Gastrocnemius medialis (tissue), 4 donors: ENCODE data around the gene EWSR1.

Experiments
- POLR2A ChIP-seq, 2 donors: fragments of 450-650 bp; IDR thresholded peaks; one replicate each; pipeline ENCODE4 v1.6.1; 2017; ENCODE audit warnings: antibody characterized with exemption in 2 of 2, mild to moderate bottlenecking in 2 of 2, moderate library complexity in 2 of 2
- TF ChIP-seq, protein P1 (sequence below), 5 experiments: fragments of 450-650 bp in 3 of 5; fragments of 200-600 bp in 2 of 5; sonication (generic) in 2 of 5; IDR thresholded peaks in 4 of 5; conservative IDR thresholded peaks in 1 of 5; 1 replicate in 4 of 5; 2 replicates in 1 of 5; pipeline ENCODE4 v1.5.1; 2016 to 2019; ENCODE audit warnings: antibody characterized with exemption in 5 of 5, mild to moderate bottlenecking in 3 of 5, moderate library complexity in 3 of 5

DNA sequence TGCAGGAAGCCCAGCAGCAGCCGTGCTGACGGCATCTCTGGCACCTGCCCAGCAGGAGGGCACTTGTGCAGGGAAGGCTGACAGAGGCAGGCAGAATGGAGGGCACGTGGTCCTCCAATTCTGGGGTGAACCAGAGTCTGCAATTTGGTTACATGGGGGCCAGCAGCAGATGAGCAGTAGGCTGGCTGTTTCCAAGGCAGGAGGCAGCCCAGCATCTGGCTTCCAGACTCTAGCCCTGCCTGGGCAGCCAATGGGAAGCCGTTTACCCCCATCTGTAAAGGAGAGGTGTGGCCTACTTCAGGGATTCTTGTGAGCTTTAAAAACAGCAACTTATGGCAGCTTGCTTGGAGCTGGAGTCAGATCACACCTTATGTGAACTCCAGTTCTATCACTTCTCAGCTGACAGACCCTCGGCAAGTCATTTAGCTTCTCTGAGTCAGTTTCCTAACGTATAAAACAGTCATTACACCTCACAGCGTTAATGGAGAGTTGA, 75.3 kb downstream of the EWSR1 start:
- TF ChIP-seq, protein P1, sequence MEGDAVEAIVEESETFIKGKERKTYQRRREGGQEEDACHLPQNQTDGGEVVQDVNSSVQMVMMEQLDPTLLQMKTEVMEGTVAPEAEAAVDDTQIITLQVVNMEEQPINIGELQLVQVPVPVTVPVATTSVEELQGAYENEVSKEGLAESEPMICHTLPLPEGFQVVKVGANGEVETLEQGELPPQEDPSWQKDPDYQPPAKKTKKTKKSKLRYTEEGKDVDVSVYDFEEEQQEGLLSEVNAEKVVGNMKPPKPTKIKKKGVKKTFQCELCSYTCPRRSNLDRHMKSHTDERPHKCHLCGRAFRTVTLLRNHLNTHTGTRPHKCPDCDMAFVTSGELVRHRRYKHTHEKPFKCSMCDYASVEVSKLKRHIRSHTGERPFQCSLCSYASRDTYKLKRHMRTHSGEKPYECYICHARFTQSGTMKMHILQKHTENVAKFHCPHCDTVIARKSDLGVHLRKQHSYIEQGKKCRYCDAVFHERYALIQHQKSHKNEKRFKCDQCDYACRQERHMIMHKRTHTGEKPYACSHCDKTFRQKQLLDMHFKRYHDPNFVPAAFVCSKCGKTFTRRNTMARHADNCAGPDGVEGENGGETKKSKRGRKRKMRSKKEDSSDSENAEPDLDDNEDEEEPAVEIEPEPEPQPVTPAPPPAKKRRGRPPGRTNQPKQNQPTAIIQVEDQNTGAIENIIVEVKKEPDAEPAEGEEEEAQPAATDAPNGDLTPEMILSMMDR (IDR thresholded peaks at IDR 0.05 in 4 of 5, conservative IDR thresholded peaks at IDR 0.05 in 1 of 5), result no peak
- TF ChIP-seq POLR2A (IDR thresholded peaks at IDR 0.05), result no peak
